GM12878 (cell line): ENCODE results near the gene ATP5PD.

Experiments
- BCLAF1 ChIP-seq: fragments of 450-650 bp; IDR thresholded peaks from 2 replicates; pipeline ENCODE4 v1.6.1; 2017; ENCODE audit warnings: antibody characterized with exemption, mild to moderate bottlenecking, moderate library complexity
- CTCF ChIP-seq, 3 experiments: IDR thresholded peaks in 2 of 3; conservative IDR thresholded peaks in 1 of 3; 2 replicates each; pipeline ENCODE4 v1.5.1; 2011; ENCODE audit warnings: low read depth in 3 of 3, low read length in 3 of 3, mild to moderate bottlenecking in 3 of 3, control low read depth in 2 of 3, moderate library complexity in 2 of 3, inconsistent platforms in 1 of 3, mixed read lengths in 1 of 3; ENCODE audit not compliant: control insufficient read depth in 2 of 3, insufficient read depth in 1 of 3; ENCODE audit errors: extremely low read depth in 1 of 3
- HDAC6 ChIP-seq: fragments of 200-600 bp; sonication (generic); IDR thresholded peaks from one replicate; pipeline ENCODE4 v1.8.0; 2017; ENCODE audit warnings: antibody characterized with exemption; ENCODE audit not compliant: unreplicated experiment
- NFYB ChIP-seq: IDR thresholded peaks from 2 replicates; pipeline ENCODE4 v1.6.1; 2011; ENCODE audit warnings: low read depth, mild to moderate bottlenecking, low read length, improper control_type of control experiment, moderate library complexity; ENCODE audit not compliant: insufficient read depth
- POLR2AphosphoS5 ChIP-seq: IDR thresholded peaks from 2 replicates; pipeline ENCODE4 v1.6.1; 2011; ENCODE audit warnings: mild to moderate bottlenecking, low read length, inconsistent platforms
- ZBED1 ChIP-seq: IDR thresholded peaks from 2 replicates; pipeline ENCODE4 v1.6.1; 2016; ENCODE audit warnings: borderline replicate concordance

DNA sequence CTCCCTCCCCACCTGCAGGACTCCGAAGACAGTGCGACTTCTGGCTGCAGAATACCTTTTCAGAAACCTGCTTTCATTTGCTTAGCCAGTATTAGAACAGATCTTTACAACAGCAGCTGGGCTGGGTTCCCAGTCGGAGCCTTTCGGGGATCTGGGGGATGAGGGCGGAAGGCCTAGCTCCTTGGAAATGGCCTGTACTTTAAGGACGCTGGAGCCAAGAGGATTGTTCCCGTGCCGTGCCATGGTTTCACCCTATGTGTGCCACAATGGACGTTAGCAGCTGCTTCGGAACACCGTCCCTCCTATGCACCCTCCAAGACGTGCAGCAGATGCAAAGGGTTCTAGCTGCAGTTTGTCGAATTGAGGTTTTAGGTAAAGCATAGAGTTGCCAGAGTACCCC, 16.4 kb upstream of the ATP5PD start:
- no peak for TF ChIP-seq HDAC6
- TF ChIP-seq ZBED1 = no peak
- no peak for TF ChIP-seq CTCF (IDR thresholded peaks at IDR 0.05 in 2 of 3, conservative IDR thresholded peaks at IDR 0.05 in 1 of 3; ENCODE audit: control insufficient read depth in 2 of 3, extremely low read depth in 1 of 3, insufficient read depth in 1 of 3, low read depth in 3 of 3, low read length in 3 of 3)
- no peak for TF ChIP-seq BCLAF1
- TF ChIP-seq POLR2AphosphoS5 = no peak
- TF ChIP-seq NFYB = no peak
